CD4-positive, alpha-beta T cell treated with Interleukin-1 beta for 1 hour (primary cell): ENCODE measurements around the gene NOL12.
"Not testable (repeated sequence)": the region's sequence is repeated elsewhere in the genome, so short reads cannot be mapped to it uniquely, and the experiment has no call there.

Experiments used
- DNase-seq, 2 donors: peaks; one replicate each; pipeline ENCODE4 v3.0.0-alpha.2; 2020 to 2022

Gene NOL12

GRCh38 chr22:37686002-37686982 lies at the start of gene NOL12:
TSS of gene NOL12 (plus strand) at chr22:37686343. CDS start at chr22:37686393, 50 bp downstream.
- DNase-seq, result peak; percentile 79 to 85

GRCh38 chr22:37636949-37637273 lies 49.2 kb upstream of the NOL12 start:
- DNase-seq, result no peak

GRCh38 chr22:37638391-37639069 lies 47.6 kb upstream of the NOL12 start:
- peak in 1 of 2 donors; percentile 36 for DNase-seq

- DNase-seq, result peak; percentile 31 to 61
Observed at GRCh38 chr22:37639070-37639760, 46.9 kb upstream of the NOL12 start, which contains the start of gene SH3BP1. TSS of gene SH3BP1 (plus strand) at chr22:37639669. CDS start at chr22:37639788, 119 bp downstream.

GRCh38 chr22:37639771-37640590 lies 46.2 kb upstream of the NOL12 start:
- DNase-seq, result peak in 1 of 2 donors; percentile 36

DNA sequence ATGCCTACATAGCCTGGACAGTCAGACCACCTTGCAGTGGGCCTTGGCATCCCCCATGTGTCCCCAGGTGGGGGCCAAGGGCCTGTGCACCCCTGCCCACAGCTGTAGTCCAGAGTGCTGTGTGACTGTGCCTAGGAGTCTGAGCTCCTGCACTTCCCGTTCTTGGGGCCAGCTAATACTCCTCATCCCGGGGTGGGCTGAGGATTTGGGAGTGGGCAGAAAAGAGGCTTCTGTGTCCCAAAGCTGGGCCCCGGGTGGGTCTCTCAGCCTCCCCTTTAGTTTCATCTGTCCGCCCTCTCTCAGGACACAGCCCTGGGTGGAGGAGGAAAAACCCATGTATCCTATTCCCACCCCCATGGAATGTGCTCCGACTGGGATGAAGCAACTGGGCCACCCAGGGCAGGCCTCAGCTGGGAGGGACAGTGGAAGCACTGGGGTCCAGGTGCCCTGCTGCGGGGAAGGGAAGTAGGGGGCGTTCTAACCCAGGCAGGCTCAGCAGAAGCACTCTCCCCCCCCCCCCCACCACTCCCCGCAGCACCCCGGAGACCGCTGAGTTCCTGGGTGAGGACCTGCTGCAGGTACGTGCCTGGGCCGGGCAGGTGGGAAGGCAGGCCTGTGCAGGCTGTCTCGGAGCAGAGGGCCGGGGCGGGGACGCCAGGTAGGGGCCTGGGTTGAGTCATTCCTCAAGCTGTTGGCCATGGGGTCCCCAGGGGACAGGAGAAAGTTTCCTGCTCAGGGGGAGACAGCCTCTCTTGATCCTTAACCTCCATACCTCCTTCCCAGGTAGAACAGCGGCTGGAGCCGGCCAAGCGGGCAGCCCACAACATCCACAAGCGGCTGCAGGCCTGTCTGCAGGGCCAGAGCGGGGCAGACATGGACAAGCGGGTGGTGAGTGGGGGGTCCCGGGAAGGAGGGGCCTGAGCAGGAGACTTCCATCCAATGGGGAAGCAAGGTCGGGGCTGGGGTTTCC lies 45.3 kb upstream of the NOL12 start:
- DNase-seq, result no peak

DNA sequence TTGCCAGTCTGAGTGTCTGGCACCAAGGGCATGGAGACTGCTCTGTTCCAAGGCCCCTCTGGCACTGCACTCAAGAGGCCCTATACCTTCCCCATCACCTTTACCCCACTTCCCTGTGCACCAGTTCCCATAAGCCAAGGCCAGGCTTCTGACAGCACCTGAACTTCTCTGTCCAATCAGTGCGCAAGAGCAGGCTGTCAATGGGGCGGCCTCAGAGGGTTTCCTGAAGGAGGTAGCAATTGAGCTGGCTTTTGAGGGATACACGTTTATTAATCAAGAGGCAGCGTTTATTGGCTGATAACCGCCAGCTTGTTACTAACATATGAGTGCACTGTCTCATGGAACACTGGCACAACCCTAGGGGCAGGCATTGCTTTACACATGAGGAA lies 44.6 kb upstream of the NOL12 start:
- DNase-seq, result no peak

GRCh38 chr22:37643225-37643847 lies 42.8 kb upstream of the NOL12 start:
- peak; percentile 80 to 86 for DNase-seq

DNA sequence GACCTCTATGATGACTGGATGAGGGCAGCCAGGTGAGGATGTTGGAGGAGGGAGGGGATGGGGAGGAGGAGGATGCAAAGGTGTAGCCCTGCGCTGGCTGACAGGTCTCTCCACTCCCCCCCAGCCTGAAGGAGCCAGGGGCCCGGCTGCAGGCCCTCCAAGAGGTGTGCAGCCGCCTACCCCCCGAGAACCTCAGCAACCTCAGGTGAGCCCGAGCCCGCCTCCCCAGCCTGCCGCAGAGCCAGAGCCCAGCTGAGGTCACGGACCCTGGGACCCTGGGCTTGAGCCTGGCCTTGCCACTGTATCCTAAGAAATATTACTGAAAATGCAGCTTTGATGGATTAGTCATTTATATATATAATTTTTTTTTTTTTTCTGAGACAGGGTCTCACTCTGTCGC lies 38.8 kb upstream of the NOL12 start:
- DNase-seq, result no peak

DNA sequence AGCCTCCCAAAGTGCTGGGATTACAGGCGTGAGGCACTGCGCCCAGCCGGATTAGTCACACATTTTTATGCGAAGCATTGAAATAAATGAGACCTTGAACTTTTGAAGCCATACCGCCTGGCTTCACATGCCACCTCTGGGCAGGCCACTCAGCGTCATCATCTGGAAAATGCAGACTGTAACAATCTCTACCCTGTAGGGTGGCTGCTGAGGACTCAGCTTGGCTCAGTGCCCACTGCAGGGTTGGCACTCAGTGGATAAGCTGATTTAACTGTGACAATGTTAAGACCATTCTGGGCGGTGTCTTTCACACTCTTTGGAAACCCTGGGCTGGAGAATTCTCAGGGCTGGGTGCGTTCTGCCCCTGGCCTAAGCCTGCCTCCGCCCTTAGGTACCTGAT lies 38.2 kb upstream of the NOL12 start:
- DNase-seq, result no peak

DNA sequence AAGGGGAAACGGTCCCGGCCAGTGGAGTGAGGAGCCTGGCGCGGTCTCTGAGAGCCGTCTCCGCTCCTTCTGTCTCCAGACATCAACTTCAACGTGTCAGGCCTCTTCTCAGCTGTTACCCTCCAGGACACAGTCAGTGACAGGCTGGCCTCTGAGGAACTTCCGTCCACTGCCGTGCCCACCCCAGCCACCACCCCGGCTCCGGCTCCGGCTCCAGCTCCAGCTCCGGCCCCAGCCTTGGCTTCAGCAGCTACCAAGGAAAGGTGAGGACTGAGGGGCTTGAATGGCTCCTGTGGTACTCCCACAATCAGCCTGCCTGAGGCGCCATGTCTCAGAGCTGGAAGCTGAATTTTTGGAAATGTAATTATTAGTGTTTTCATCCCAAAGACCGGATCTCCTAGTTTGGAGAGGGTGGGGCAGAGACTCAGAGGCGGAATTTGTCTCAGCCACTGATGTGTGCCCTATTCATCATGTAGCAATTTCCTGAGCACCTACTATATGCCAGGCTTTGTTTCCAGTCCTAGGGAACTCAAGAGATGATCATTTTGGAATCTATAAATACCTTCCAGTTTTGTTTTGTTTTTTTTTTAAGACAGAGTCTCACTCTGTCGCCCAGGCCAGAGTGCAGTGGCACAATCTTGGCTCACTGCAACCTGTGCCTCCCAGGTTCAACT lies 35.5 kb upstream of the NOL12 start:
- no peak for DNase-seq

DNA sequence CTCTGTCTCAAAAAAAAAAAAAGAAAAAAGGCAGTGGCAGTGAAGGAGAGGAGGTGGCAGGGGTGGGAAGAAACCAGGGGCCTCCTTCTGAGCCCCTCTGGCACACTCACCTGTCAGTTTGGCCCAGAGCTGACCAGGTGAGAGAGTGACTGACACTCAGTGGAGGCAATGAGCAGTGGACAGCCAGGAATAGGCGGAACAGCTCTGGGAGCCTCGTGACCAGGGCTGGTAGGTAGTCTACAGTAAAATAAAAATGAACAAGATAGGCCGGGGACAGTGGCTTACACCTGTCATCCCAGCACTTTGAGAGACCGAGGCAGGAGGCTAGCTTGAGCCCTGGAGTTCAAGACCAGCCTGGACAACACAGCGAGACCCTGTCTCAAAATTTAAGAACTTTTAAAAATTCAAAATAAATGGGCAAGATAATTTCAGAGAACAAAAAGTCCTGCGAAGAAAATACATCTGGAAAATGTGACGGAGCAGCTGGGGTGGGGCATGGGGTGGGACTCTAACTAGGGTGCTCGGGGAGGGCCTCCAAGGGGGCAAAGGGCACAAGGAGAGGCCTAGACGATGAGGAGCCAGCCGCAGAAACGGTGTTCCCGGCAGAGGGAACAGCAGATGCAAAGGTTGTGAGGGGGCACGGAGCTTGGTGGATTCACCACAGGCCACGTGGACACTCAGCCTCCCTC lies 31.4 kb upstream of the NOL12 start:
- no peak for DNase-seq

DNA sequence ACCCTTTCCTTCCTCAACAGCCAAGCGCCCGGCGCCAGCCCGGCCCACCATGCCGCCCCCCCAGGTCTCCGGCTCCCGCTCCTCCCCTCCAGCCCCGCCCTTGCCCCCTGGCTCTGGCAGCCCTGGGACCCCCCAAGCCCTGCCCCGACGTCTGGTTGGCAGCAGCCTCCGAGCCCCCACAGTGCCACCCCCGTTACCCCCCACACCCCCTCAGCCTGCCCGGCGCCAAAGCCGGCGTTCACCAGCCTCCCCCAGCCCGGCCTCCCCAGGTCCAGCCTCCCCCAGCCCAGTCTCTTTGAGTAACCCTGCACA lies 30.9 kb upstream of the NOL12 start:
- no peak for DNase-seq

DNA sequence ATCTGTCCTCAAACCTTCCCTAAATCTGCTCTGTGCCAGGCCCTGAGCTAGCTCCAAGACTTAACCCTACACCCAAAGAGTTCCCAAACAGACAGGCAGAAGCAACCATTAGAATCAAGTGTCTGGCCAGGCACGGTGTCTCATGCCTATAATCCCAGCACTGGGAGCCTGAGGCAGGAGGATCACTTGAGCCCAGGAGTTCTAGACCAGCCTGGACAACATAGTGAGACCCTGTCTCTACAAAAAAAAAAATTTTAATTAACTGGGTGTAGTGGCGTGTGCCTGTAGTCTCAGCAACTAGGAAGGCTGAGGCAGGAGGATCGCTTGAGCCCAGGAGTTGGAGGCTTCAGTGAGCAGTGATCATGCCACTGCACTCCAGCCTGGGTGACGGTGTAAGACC lies 29.6 kb upstream of the NOL12 start:
- not testable (repeated sequence) for DNase-seq

- no peak for DNase-seq
Observed at GRCh38 chr22:37657590-37658132, 28.5 kb upstream of the NOL12 start.

DNA sequence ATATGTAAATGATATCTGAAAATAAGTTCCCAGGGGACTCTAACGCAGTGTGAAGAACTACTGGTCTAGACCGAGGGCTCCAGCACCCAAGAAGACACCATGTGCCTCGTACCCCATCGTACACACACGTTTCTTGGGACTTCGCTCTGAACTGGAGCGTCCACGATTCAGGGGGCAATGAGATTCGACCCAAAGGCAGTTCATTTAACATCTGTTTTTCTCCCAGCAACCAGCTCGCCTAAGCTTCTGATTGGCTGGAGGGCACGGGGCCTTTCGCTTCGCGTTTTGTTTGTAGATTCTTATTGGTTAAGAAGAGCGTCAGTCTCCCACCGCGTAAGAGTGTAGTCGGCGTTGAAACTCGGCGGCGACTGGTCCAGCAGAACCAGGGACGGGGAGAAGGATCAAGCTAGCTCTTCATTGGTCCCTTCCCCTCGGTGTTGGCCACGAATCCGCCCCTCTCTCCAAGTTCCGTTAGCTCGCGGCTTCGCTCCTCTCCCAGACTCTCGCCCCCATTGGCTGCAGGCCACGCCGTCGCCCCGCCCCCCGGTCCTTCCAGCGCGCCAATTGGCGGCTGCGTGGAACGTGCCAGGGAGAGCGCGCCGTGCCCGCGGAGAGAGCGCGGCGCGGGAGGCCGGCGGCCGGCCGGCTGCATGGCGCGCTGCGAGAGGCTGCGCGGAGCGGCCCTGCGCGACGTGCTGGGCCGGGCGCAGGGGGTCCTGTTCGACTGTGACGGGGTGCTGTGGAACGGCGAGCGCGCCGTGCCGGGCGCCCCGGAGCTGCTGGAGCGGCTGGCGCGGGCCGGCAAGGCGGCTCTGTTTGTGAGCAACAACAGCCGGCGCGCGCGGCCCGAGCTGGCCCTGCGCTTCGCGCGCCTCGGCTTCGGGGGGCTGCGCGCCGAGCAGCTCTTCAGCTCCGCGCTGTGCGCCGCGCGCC lies 27.7 kb upstream of the NOL12 start, which contains the start of gene PDXP:
Gene PDXP (plus strand): TSS at position 591 of the 933 bp plus-strand sequence. CDS start 60 bp downstream, at position 651.
- peak; percentile 99 for DNase-seq

DNA sequence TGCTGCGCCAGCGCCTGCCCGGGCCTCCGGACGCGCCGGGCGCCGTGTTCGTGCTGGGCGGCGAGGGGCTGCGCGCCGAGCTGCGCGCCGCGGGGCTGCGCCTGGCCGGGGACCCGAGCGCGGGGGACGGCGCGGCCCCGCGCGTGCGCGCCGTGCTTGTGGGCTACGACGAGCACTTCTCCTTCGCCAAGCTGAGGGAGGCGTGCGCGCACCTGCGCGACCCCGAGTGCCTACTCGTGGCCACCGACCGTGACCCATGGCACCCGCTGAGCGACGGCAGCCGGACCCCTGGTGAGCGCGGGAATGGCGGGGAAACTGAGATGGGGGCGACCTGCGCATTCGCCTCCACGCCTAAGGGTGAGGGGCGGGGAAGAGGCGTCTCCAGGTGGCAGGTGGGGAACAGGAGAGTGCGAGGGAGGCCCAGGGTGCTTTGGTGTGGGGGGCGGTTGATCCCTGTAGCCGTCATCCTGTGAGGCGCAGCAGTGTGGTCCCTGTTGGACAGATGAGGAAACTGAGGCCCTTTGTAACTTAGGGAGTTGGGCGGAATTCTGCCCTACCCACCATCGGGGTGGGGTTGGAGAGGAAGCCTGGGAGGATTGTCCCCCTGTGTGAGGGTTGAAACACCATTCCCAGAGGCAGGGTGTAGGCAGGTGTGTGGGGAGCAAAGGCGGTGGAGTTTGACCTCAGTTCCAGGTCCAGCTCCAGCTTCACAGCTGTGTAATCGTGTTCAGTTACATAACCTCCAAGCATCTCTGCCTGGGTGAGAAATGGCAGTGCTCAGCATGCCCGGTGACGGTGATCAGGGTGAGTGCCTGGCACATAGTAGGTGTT lies 26.9 kb upstream of the NOL12 start:
- peak in 1 of 2 donors; percentile 32 for DNase-seq
